Activated naive CD8-positive, alpha-beta T cell treated with anti-CD3 and anti-CD28 coated beads for 36 hours (primary cell): ENCODE data around the gene FBXL13. TPM values are rescaled to one million over a fixed set of nuclear protein-coding genes. Genes with fewer than 3 reads are reported as not detected.
"Not testable (repeated sequence)": the region's sequence is repeated elsewhere in the genome, so short reads cannot be mapped to it uniquely, and the experiment has no call there.

Experiments
- DNase-seq: peaks from one replicate; pipeline ENCODE4 v3.0.0; 2021
- H3K27ac Mint-ChIP-seq: one replicate; pipeline ENCODE4 v1.8.0; 2022; ENCODE audit warnings: mild to moderate bottlenecking, moderate library complexity, mixed read lengths
- H3K27me3 Mint-ChIP-seq: one replicate; pipeline ENCODE4 v1.8.0; 2022; ENCODE audit warnings: mild to moderate bottlenecking, mixed read lengths
- H3K36me3 Mint-ChIP-seq: one replicate; pipeline ENCODE4 v1.8.0; 2021; ENCODE audit warnings: mild to moderate bottlenecking, mixed read lengths
- H3K4me1 Mint-ChIP-seq: one replicate; pipeline ENCODE4 v1.8.0; 2021; ENCODE audit warnings: mixed read lengths
- H3K4me3 Mint-ChIP-seq: one replicate; pipeline ENCODE4 v1.8.0; 2022; ENCODE audit warnings: mild to moderate bottlenecking, moderate library complexity, mixed read lengths
- H3K9me3 Mint-ChIP-seq: one replicate; pipeline ENCODE4 v1.8.0; 2022; ENCODE audit warnings: mixed read lengths
- total RNA-seq, 2 experiments: library from RNA; stranded (reverse); gene quantifications; one replicate each; pipeline ENCODE4 v1.2.3, GENCODE V29; 2021

FBXL13 gene
- total RNA-seq, 2 experiments from 2014 or later = 0.78 to 0.82 TPM

GRCh38 chr7:102849079-102849478, 225.5 kb downstream of the FBXL13 start:
- H3K27me3 Mint-ChIP-seq = no peaks in the 10 kb centered on the region
- H3K4me3 Mint-ChIP-seq = no peak overlapping the region
- H3K27ac Mint-ChIP-seq = no peak overlapping the region
- DNase-seq = no peak
- H3K36me3 Mint-ChIP-seq = peaks cover 18% of the 10 kb centered on the region
- H3K4me1 Mint-ChIP-seq = no peaks in the 10 kb centered on the region
- H3K9me3 Mint-ChIP-seq = peaks cover 8% of the 10 kb centered on the region

- peaks cover 2% of the 10 kb centered on the region for H3K36me3 Mint-ChIP-seq
- H3K4me1 Mint-ChIP-seq = no peaks in the 10 kb centered on the region
- no peak overlapping the region for H3K27ac Mint-ChIP-seq
- H3K9me3 Mint-ChIP-seq = no peaks in the 10 kb centered on the region
- H3K27me3 Mint-ChIP-seq = no peaks in the 10 kb centered on the region
- DNase-seq = no peak
- no peak overlapping the region for H3K4me3 Mint-ChIP-seq
Measured at GRCh38 chr7:102845346-102845745, 229.2 kb downstream of the FBXL13 start.

- Mint-ChIP-seq H3K27ac (no peak overlapping the region), H3K9me3 (no peaks in the 10 kb centered on the region), H3K36me3 (peaks cover 3% of the 10 kb centered on the region), H3K4me1 (no peaks in the 10 kb centered on the region), H3K4me3 (no peak overlapping the region), H3K27me3 (no peaks in the 10 kb centered on the region)
- no peak for DNase-seq
Measured at GRCh38 chr7:102843850-102844249, 230.7 kb downstream of the FBXL13 start.

- Mint-ChIP-seq H3K27ac (no peak overlapping the region), H3K9me3 (no peaks in the 10 kb centered on the region)
- DNase-seq = no peak
Measured at GRCh38 chr7:102842284-102842683, 232.3 kb downstream of the FBXL13 start.

GRCh38 chr7:102841290-102841689, 233.3 kb downstream of the FBXL13 start:
- no peak for DNase-seq
- Mint-ChIP-seq H3K4me3 (no peak overlapping the region), H3K27ac (no peak overlapping the region), H3K9me3 (no peaks in the 10 kb centered on the region), H3K4me1 (no peaks in the 10 kb centered on the region), H3K36me3 (peaks cover 15% of the 10 kb centered on the region), H3K27me3 (no peaks in the 10 kb centered on the region)

More at GRCh38 chr7:102842284-102842683, 232.3 kb downstream of the FBXL13 start:
- H3K27me3 Mint-ChIP-seq = no peaks in the 10 kb centered on the region
- no peak overlapping the region for H3K4me3 Mint-ChIP-seq
- H3K36me3 Mint-ChIP-seq = peaks cover 8% of the 10 kb centered on the region
- no peaks in the 10 kb centered on the region for H3K4me1 Mint-ChIP-seq

- Mint-ChIP-seq H3K4me3 (no peak overlapping the region), H3K36me3 (peaks cover 17% of the 10 kb centered on the region), H3K27ac (no peak overlapping the region), H3K27me3 (no peaks in the 10 kb centered on the region), H3K4me1 (no peaks in the 10 kb centered on the region), H3K9me3 (no peaks in the 10 kb centered on the region)
- DNase-seq = no peak
Measured at GRCh38 chr7:102840404-102840803, 234.2 kb downstream of the FBXL13 start.

GRCh38 chr7:102838572-102839101, 236.0 kb downstream of the FBXL13 start:
- not testable (repeated sequence) for H3K9me3 Mint-ChIP-seq, H3K27ac Mint-ChIP-seq, H3K4me3 Mint-ChIP-seq, H3K27me3 Mint-ChIP-seq, H3K4me1 Mint-ChIP-seq, DNase-seq
- H3K36me3 Mint-ChIP-seq = peaks cover 17% of the 10 kb centered on the region

GRCh38 chr7:102837802-102838201, 236.8 kb downstream of the FBXL13 start:
- Mint-ChIP-seq H3K9me3 (no peaks in the 10 kb centered on the region), H3K27ac (no peak overlapping the region), H3K36me3 (peaks cover 17% of the 10 kb centered on the region), H3K27me3 (no peaks in the 10 kb centered on the region), H3K4me1 (peaks cover 7% of the 10 kb centered on the region), H3K4me3 (no peak overlapping the region)
- DNase-seq = no peak

- DNase-seq = no peak
- no peak overlapping the region for H3K27ac Mint-ChIP-seq
- no peaks in the 10 kb centered on the region for H3K27me3 Mint-ChIP-seq
- peaks cover 7% of the 10 kb centered on the region for H3K4me1 Mint-ChIP-seq
- H3K9me3 Mint-ChIP-seq = no peaks in the 10 kb centered on the region
- peaks cover 17% of the 10 kb centered on the region for H3K36me3 Mint-ChIP-seq
- H3K4me3 Mint-ChIP-seq = no peak overlapping the region
Measured at GRCh38 chr7:102836977-102837376, 237.6 kb downstream of the FBXL13 start.

- H3K4me3 Mint-ChIP-seq = no peak overlapping the region
- DNase-seq = no peak
- H3K27me3 Mint-ChIP-seq = no peaks in the 10 kb centered on the region
- no peaks in the 10 kb centered on the region for H3K9me3 Mint-ChIP-seq
- H3K4me1 Mint-ChIP-seq = peaks cover 7% of the 10 kb centered on the region
- H3K36me3 Mint-ChIP-seq = peaks cover 19% of the 10 kb centered on the region
- H3K27ac Mint-ChIP-seq = no peak overlapping the region
Measured at GRCh38 chr7:102836191-102836919, 238.2 kb downstream of the FBXL13 start.

- no peak overlapping the region for H3K4me3 Mint-ChIP-seq
- no peaks in the 10 kb centered on the region for H3K27me3 Mint-ChIP-seq
- H3K27ac Mint-ChIP-seq = no peak overlapping the region
- no peaks in the 10 kb centered on the region for H3K9me3 Mint-ChIP-seq
- peak; percentile 8 for DNase-seq
- H3K4me1 Mint-ChIP-seq = peaks cover 7% of the 10 kb centered on the region
- peaks cover 19% of the 10 kb centered on the region for H3K36me3 Mint-ChIP-seq
Measured at GRCh38 chr7:102834999-102835398, 239.6 kb downstream of the FBXL13 start.

GRCh38 chr7:102834466-102834865, 240.1 kb downstream of the FBXL13 start:
- H3K4me3 Mint-ChIP-seq = no peak overlapping the region
- no peak overlapping the region for H3K27ac Mint-ChIP-seq
- DNase-seq = no peak
- no peaks in the 10 kb centered on the region for H3K9me3 Mint-ChIP-seq
- H3K4me1 Mint-ChIP-seq = peaks cover 7% of the 10 kb centered on the region
- H3K36me3 Mint-ChIP-seq = peaks cover 21% of the 10 kb centered on the region
- H3K27me3 Mint-ChIP-seq = no peaks in the 10 kb centered on the region

GRCh38 chr7:102833343-102833742, 241.3 kb downstream of the FBXL13 start:
- Mint-ChIP-seq H3K9me3 (no peaks in the 10 kb centered on the region), H3K27me3 (no peaks in the 10 kb centered on the region), H3K4me3 (no peak overlapping the region), H3K27ac (no peak overlapping the region), H3K36me3 (peaks cover 18% of the 10 kb centered on the region), H3K4me1 (peaks cover 7% of the 10 kb centered on the region)
- no peak for DNase-seq

- Mint-ChIP-seq H3K4me1 (peaks cover 7% of the 10 kb centered on the region), H3K27me3 (no peaks in the 10 kb centered on the region), H3K36me3 (peaks cover 18% of the 10 kb centered on the region), H3K4me3 (no peak overlapping the region), H3K27ac (no peak overlapping the region), H3K9me3 (no peaks in the 10 kb centered on the region)
- no peak for DNase-seq
Measured at GRCh38 chr7:102832674-102833073, 241.9 kb downstream of the FBXL13 start.

GRCh38 chr7:102830197-102830596, 244.4 kb downstream of the FBXL13 start:
- H3K9me3 Mint-ChIP-seq = no peaks in the 10 kb centered on the region
- no peaks in the 10 kb centered on the region for H3K27me3 Mint-ChIP-seq
- H3K4me1 Mint-ChIP-seq = peaks cover 5% of the 10 kb centered on the region
- no peak overlapping the region for H3K27ac Mint-ChIP-seq
- no peak for DNase-seq
- H3K4me3 Mint-ChIP-seq = no peak overlapping the region
- peaks cover 11% of the 10 kb centered on the region for H3K36me3 Mint-ChIP-seq

- H3K4me3 Mint-ChIP-seq = no peak overlapping the region
- H3K36me3 Mint-ChIP-seq = peaks cover 11% of the 10 kb centered on the region
- no peak overlapping the region for H3K27ac Mint-ChIP-seq
- DNase-seq = no peak
- no peaks in the 10 kb centered on the region for H3K9me3 Mint-ChIP-seq
- H3K27me3 Mint-ChIP-seq = no peaks in the 10 kb centered on the region
- no peaks in the 10 kb centered on the region for H3K4me1 Mint-ChIP-seq
Measured at GRCh38 chr7:102829075-102829474, 245.5 kb downstream of the FBXL13 start.
